Thyroid gland (tissue), 4 donors: Measurements from ENCODE around the gene ZNF519.

Source experiments
- CTCF ChIP-seq, 6 experiments: fragments of 200-600 bp in 3 of 6; fragments of 450-650 bp in 3 of 6; sonication (generic) in 3 of 6; IDR thresholded peaks; one replicate each; pipeline ENCODE4 v1.5.1; 2016 to 2019; ENCODE audit warnings: antibody characterized with exemption in 6 of 6, mild to moderate bottlenecking in 2 of 6, inconsistent platforms in 1 of 6, moderate library complexity in 1 of 6
- POLR2A ChIP-seq, 2 donors: fragments of 450-650 bp; IDR thresholded peaks; one replicate each; pipeline ENCODE4 v1.6.1; 2017; ENCODE audit warnings: antibody characterized with exemption in 2 of 2, mild to moderate bottlenecking in 2 of 2, moderate library complexity in 1 of 2

GRCh38 chr18:14085770-14086457 is 46.3 kb downstream of the ZNF519 start:
- no peak for TF ChIP-seq POLR2A (IDR thresholded peaks at IDR 0.05)
- TF ChIP-seq CTCF (IDR thresholded peaks at IDR 0.05) = no peak
